OCI-LY3 (cell line): ENCODE measurements around the gene ADARB1.

Source experiments
- EZH2phosphoT487 ChIP-seq: fragments of 200-600 bp; shearing (Covaris generic); IDR thresholded peaks from 2 replicates; pipeline ENCODE4 v1.6.1; 2018; ENCODE audit warnings: antibody characterized with exemption, mixed run types, low read depth
- TF ChIP-seq, protein P1 (sequence below): fragments of 200-600, 300-600 bp; sonication (generic); IDR thresholded peaks from 2 replicates; pipeline ENCODE4 v1.5.1; 2014; ENCODE audit warnings: antibody characterized with exemption, low read length, low read depth

DNA sequence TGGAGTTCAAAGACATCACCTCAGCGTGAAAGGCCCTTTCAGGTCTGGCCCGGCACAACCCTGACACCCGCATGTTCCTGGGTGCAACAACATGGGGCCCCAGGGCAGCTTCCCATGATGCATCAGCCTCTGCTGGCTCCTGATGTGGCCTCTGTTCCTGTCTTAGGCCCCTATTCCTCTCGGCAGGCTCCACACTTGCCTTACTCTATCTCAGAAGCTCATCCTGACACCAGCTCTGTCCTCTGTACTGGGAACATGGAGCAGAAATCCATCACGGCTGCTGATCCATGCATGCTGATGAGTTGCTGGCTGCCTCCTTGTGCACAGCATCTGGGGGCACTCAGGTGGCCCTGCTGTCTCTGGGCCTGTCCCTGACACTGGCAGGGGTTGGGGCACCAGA, 74.6 kb downstream of the ADARB1 start:
- TF ChIP-seq, protein P1, sequence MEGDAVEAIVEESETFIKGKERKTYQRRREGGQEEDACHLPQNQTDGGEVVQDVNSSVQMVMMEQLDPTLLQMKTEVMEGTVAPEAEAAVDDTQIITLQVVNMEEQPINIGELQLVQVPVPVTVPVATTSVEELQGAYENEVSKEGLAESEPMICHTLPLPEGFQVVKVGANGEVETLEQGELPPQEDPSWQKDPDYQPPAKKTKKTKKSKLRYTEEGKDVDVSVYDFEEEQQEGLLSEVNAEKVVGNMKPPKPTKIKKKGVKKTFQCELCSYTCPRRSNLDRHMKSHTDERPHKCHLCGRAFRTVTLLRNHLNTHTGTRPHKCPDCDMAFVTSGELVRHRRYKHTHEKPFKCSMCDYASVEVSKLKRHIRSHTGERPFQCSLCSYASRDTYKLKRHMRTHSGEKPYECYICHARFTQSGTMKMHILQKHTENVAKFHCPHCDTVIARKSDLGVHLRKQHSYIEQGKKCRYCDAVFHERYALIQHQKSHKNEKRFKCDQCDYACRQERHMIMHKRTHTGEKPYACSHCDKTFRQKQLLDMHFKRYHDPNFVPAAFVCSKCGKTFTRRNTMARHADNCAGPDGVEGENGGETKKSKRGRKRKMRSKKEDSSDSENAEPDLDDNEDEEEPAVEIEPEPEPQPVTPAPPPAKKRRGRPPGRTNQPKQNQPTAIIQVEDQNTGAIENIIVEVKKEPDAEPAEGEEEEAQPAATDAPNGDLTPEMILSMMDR, result no peak
- TF ChIP-seq EZH2phosphoT487, result no peak
